NCI-H446 treated with DMSO at 0.1 percent for 48 hours (cell line): ENCODE measurements around the gene SLC13A2.

ENCODE experiments used
- DNase-seq: peaks from one replicate; lab custom pipeline; 2025; lab: John Stamatoyannopoulos, UW

Gene SLC13A2

GRCh38 chr17:28493460-28493859, 20.0 kb downstream of the SLC13A2 start:
- no peak for DNase-seq

DNA sequence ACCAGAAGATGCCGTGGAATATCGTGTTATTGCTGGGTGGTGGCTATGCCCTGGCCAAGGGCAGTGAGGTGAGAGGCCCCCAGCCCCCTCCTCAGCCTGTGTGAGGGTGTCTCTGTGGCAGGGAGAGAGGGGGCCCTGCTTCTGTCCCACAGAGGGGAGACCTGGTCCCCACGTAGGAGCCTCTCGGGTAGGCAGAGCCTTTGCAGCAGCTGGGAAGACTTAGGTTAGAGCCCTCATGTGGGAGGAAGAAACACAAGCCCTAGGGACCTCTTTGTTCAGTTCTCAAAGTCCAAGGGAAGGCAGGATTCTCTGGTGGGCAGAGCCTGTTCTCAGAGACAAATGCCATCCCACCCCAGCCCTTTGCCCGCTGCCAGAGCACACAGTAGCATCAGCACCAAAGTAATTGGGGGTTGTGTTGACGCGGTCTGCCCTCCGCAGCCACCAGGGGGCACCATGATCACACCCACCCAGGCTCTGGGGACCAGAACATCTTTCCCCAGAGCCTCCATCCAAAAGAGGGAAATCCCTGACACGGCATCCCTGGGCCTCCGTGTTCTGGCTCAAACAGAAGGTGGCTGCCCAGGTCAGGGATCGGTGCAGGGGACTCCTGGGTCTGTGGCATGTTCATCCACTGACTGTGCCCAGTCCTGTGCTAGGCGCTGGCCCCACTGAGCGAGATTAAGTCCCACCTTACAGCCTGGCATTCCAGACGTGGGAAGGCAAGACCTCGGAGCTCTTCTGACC, 21.2 kb downstream of the SLC13A2 start:
- DNase-seq, result no peak

DNA sequence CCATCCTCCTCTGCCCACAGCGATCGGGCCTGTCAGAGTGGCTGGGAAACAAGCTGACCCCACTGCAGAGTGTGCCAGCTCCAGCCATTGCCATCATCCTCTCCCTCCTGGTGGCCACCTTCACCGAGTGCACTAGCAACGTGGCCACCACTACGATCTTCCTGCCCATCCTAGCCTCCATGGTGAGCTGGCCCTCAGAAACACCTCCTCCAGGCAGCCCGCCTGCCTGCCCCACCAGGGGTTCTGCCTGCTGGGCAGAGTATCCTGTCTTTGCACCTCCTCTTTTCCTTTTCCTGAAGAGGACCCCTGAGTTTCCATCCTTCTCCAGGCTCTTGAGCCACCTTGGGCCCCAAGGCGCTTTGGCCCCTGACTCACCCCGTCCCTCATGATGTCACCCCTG, 22.2 kb downstream of the SLC13A2 start:
- no peak for DNase-seq

GRCh38 chr17:28497931-28498330, 24.5 kb downstream of the SLC13A2 start:
- DNase-seq, result no peak

GRCh38 chr17:28498652-28499363, 25.4 kb downstream of the SLC13A2 start:
- no peak for DNase-seq

DNA sequence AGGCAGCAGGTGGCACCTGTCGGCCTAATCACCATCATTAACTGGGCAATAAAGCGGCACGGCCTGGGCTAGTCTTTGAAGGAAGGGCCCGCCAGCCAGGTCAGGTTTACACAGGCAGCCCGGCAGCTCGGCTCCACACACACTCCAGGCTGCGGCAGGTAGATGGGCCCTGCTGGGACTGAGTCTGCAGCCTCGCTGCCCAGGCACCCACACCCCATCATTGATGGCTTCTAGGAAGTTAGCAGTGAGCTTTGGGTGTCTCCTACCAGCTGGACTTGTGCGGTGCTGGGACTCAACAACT, 25.9 kb downstream of the SLC13A2 start:
- DNase-seq, result no peak

GRCh38 chr17:28499684-28500357, 26.4 kb downstream of the SLC13A2 start:
- DNase-seq, result no peak

- DNase-seq, result no peak
Observed at GRCh38 chr17:28500712-28501379, 27.4 kb downstream of the SLC13A2 start.

GRCh38 chr17:28501421-28502284, 28.2 kb downstream of the SLC13A2 start:
- DNase-seq, result no peak

- no peak for DNase-seq
Observed at GRCh38 chr17:28503420-28503819, 30.0 kb downstream of the SLC13A2 start.

GRCh38 chr17:28505986-28506665, 32.7 kb downstream of the SLC13A2 start, which contains the start of gene FOXN1:
Gene FOXN1 (plus strand): TSS chr17:28506348. CDS start chr17:28523970, 17,622 bp downstream.
- DNase-seq, result no peak

GRCh38 chr17:28506763-28507487, 33.5 kb downstream of the SLC13A2 start:
- no peak for DNase-seq

GRCh38 chr17:28507567-28508203, 34.2 kb downstream of the SLC13A2 start:
- no peak for DNase-seq

DNA sequence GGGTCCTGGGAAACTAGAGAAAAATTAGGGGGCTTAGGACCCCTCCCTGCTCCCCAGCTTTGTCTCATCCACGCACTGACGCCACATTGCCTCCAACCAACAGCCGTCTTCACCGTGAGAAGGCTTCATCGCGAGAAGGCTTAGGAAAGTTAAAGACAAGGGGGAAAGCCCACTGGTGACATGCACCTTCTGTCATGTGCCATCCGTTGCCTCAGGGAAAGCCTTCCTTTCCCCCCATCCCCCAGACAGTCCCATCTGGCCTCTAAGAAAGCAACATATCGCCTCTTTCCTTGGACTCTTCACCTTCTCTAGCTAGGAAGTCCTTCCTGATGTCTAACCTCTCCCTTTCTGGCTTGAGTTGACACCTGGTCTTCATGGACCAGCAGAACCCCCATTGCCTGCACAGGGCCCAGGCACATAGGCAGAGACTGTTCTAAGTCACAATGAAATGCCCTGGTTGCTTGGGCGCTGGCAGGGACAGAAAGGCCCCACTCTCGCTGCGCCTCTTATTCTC, 34.8 kb downstream of the SLC13A2 start:
- no peak for DNase-seq

- DNase-seq, result no peak
Observed at GRCh38 chr17:28509789-28510188, 36.3 kb downstream of the SLC13A2 start.

GRCh38 chr17:28511858-28512461, 38.5 kb downstream of the SLC13A2 start:
- no peak for DNase-seq

DNA sequence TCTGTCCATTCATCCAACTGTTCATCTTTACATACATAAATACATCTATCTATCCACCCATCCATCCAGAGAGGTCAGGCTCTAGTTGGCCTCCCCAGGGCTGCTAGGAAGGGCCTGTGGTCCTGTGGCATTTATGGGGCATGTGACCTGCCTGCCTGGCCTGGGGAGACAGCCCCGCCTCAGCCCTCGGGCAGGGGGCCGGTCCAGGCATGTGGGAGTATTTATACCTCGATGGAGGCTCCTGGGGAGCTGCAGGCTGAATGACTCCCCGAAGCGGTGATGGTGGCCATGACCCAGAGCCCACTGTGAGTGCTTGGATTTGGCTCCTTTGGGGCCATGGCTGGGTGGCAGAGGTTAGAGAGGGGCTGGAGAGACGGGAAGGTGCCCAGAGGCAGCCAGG, 40.0 kb downstream of the SLC13A2 start:
- no peak for DNase-seq

DNA sequence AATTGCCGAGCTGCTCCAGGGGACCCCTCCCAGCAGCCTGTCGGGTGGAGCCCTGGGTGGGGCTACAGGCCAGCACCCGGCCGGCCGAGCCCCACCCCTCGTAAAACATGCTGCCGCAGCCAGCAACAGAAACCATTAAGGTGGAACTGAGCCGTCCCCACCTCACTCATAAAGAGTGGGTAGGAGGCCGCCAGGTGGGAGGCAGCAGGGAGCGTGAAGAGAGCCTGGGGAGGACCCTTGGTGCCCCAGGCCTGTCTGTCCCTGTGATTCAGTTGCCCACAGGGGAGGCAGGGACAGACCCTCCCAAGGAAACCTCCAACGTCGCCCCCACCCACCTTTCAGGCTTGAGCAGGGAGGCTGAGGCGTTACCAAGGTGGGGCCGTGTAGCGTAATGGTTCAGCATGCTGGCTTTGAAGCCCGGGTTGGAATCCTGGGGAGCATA, 41.1 kb downstream of the SLC13A2 start:
- no peak for DNase-seq

GRCh38 chr17:28515518-28515917, 42.1 kb downstream of the SLC13A2 start:
- no peak for DNase-seq
